A549 (cell line): ENCODE results near the gene SLCO2B1. TPM values are rescaled to one million over a fixed set of nuclear protein-coding genes. Genes with fewer than 3 reads are reported as not detected.

ENCODE experiments used
- ATAC-seq, 2 experiments: fragments of 200-7000 bp in 1 of 2; fragments of >200 bp in 1 of 2; cut with Nextera tagmentation in 1 of 2; cut with Tn5 transposase in 1 of 2; 3 replicates each; pipeline versions ENCODE4 v1.8.0 to v1.9.1; 2018 to 2020; ENCODE audit warnings: mild to moderate bottlenecking in 1 of 2, moderate library complexity in 1 of 2
- CTCF ChIA-PET: fragments of 300-600 bp; sonication (Branson Sonifier 250); formaldehyde crosslinking; extraction: SDS; loops from one replicate; lab custom pipeline; 2021; ENCODE audit warnings: antibody characterized with exemption, inconsistent platforms; lab: Yijun Ruan, JAX
- POLR2A ChIA-PET: fragments of 350-600 bp; formaldehyde crosslinking; extraction: SDS; loops from one replicate; lab custom pipeline; 2021; ENCODE audit warnings: antibody characterized with exemption, inconsistent platforms; lab: Yijun Ruan, JAX
- DNase-seq, 2 experiments: peaks; one replicate each; pipeline versions ENCODE4 v3.0.0 to v3.0.0-alpha.2; 2011 to 2016; ENCODE audit warnings: low read depth in 1 of 2, low spot score in 1 of 2
- FAIRE-seq: peaks from 2 replicates; lab custom pipeline; 2011; peaks lifted over from hg19 to GRCh38; lab: Jason Lieb, UNC
- H3K27ac ChIP-seq, 2 experiments: fragments of >200 bp; sonication (Bioruptor Twin); formaldehyde crosslinking; 3 replicates each; pipeline ENCODE4 v1.5.1; 2016 to 2017
- H3K4me1 ChIP-seq: fragments of >200 bp; sonication (Bioruptor Twin); formaldehyde crosslinking; 3 replicates; pipeline ENCODE4 v1.6.1; 2016
- H3K4me2 ChIP-seq: fragments of >200 bp; sonication (Bioruptor Twin); formaldehyde crosslinking; 3 replicates; pipeline ENCODE4 v1.6.1; 2016
- H3K4me3 ChIP-seq: fragments of >200 bp; sonication (Bioruptor Twin); formaldehyde crosslinking; 3 replicates; pipeline ENCODE4 v1.5.1; 2016
- H3K9me3 ChIP-seq: fragments of >200 bp; sonication (Bioruptor Twin); formaldehyde crosslinking; 3 replicates; pipeline ENCODE4 v1.6.1; 2016
- ATOH8 ChIP-seq: fragments of 250-450 bp; sonication (Bioruptor Pico); IDR thresholded peaks from 2 replicates; pipeline ENCODE4 v1.5.0; 2020; ENCODE audit warnings: low read depth, mild to moderate bottlenecking, moderate library complexity
- CBX2 ChIP-seq: fragments of 200-600 bp; sonication (generic); IDR thresholded peaks from 2 replicates; pipeline ENCODE4 v1.6.1; 2016; ENCODE audit warnings: low read depth, mild to moderate bottlenecking, borderline replicate concordance
- CTCF ChIP-seq: fragments of >200 bp; sonication (Bioruptor Twin); formaldehyde crosslinking; IDR thresholded peaks from 3 replicates; pipeline ENCODE4 v1.5.1; 2016
- FOSB ChIP-seq: fragments of 250-450 bp; sonication (Bioruptor Pico); IDR thresholded peaks from 2 replicates; pipeline ENCODE4 v1.5.0; 2020; ENCODE audit warnings: mild to moderate bottlenecking, moderate library complexity
- HOXA7 ChIP-seq: fragments of 250-450 bp; sonication (Bioruptor Pico); IDR thresholded peaks from 2 replicates; pipeline ENCODE4 v1.5.0; 2020; ENCODE audit warnings: mild to moderate bottlenecking, moderate library complexity
- HOXB13 ChIP-seq: fragments of 250-450 bp; sonication (Bioruptor Pico); IDR thresholded peaks from 2 replicates; pipeline ENCODE4 v1.5.0; 2020; ENCODE audit warnings: low read depth, mild to moderate bottlenecking, moderate library complexity
- JUN ChIP-seq, 2 experiments: fragments of >200 bp; sonication (Bioruptor Twin); formaldehyde crosslinking; IDR thresholded peaks; 2 replicates in 1 of 2; 3 replicates in 1 of 2; pipeline ENCODE4 v1.6.1; 2016 to 2017
- JUNB ChIP-seq: fragments of >200 bp; sonication (Bioruptor Twin); formaldehyde crosslinking; IDR thresholded peaks from 2 replicates; pipeline ENCODE4 v1.6.1; 2016
- KDM1A ChIP-seq: fragments of 200-600 bp; sonication (generic); IDR thresholded peaks from 2 replicates; pipeline ENCODE4 v1.6.1; 2016; ENCODE audit warnings: low read depth, mild to moderate bottlenecking
- MAFK ChIP-seq: fragments of 450-650 bp; IDR thresholded peaks from 2 replicates; pipeline ENCODE4 v1.6.1; 2014; ENCODE audit not compliant: partially characterized antibody
- MYC ChIP-seq: IDR thresholded peaks from 2 replicates; pipeline ENCODE4 v1.6.1; 2012; ENCODE audit warnings: mild to moderate bottlenecking, inconsistent platforms, low read length, improper control_type of control experiment, borderline replicate concordance
- NPAS2 ChIP-seq: fragments of 250-450 bp; sonication (Bioruptor Pico); IDR thresholded peaks from 2 replicates; pipeline ENCODE4 v1.8.0; 2022; ENCODE audit warnings: mild to moderate bottlenecking, moderate library complexity, borderline replicate concordance
- NR3C1 ChIP-seq: fragments of >200 bp; sonication (Bioruptor Twin); formaldehyde crosslinking; IDR thresholded peaks from 3 replicates; pipeline ENCODE4 v1.6.1; 2017
- PHF8 ChIP-seq: fragments of 200-600 bp; sonication (generic); IDR thresholded peaks from 2 replicates; pipeline ENCODE4 v1.6.1; 2016; ENCODE audit warnings: low read depth, mild to moderate bottlenecking, antibody characterized with exemption, moderate library complexity, borderline replicate concordance
- REST ChIP-seq: fragments of 200-600 bp; sonication (generic); IDR thresholded peaks from 2 replicates; pipeline ENCODE4 v1.6.1; 2016; ENCODE audit warnings: antibody characterized with exemption, mild to moderate bottlenecking, moderate library complexity
- RFX5 ChIP-seq: fragments of 450-650 bp; IDR thresholded peaks from 2 replicates; pipeline ENCODE4 v1.7.1; 2014; ENCODE audit warnings: antibody characterized with exemption, mild to moderate bottlenecking, moderate library complexity
- RNF2 ChIP-seq: fragments of 200-600 bp; sonication (generic); IDR thresholded peaks from 2 replicates; pipeline ENCODE4 v1.6.1; 2016; ENCODE audit warnings: low read depth, mild to moderate bottlenecking, antibody characterized with exemption, moderate library complexity, borderline replicate concordance
- SREBF2 ChIP-seq: fragments of 450-650 bp; IDR thresholded peaks from 2 replicates; pipeline ENCODE4 v1.6.1; 2014; ENCODE audit warnings: mild to moderate bottlenecking, moderate library complexity
- ZFP36 ChIP-seq: fragments of 450-650 bp; IDR thresholded peaks from 2 replicates; pipeline ENCODE4 v1.6.1; 2014; ENCODE audit warnings: borderline replicate concordance; ENCODE audit not compliant: partially characterized antibody
- WGBS: methylation state at CpG from one replicate; pipeline ENCODE4 v1.1.6; 2017; ENCODE audit errors: missing lambda C conversion rate; 5-methylcytosine and 5-hydroxymethylcytosine counted together
- polyA plus RNA-seq, 4 experiments: library from polyadenylated mRNA; depleted of rRNA in 3 of 4; stranded (reverse); fragments of >200 nt; fragmentation: RNase III in 1 of 4; extraction: RNeasy Plus Mini Kit Qiagen cat#74134 plus additional on column Dnase treatment in 1 of 4; gene quantifications; 2 replicates in 3 of 4; 3 replicates in 1 of 4; pipeline ENCODE4 v1.2.3, GENCODE V29; 2011 to 2017

Gene SLCO2B1
- polyA plus RNA-seq, 2 of the 4 experiments (the other 2 are of a cell fraction) = 4.9 to 5.2 TPM

GRCh38 chr11:75219869-75220268, 69.0 kb downstream of the SLCO2B1 start:
- 14% methylated on average over 2 of the region's 2 CpGs for WGBS
- ChIA-PET CTCF (interaction anchor here (0.7 to 12.3 kb wide), 5 partner anchors 12 to 79 kb away, joined by 3 to 123 read pairs (median 9); partner anchors contain the start of gene TPBGL), POLR2A (no interaction called here)

GRCh38 chr11:75223954-75224643, 73.2 kb downstream of the SLCO2B1 start:
- DNase-seq (peak; percentile 21 to 29), ATAC-seq (peak; percentile 92 to 95), FAIRE-seq (no peak)
- no peaks in the 10 kb centered on the region for H3K9me3 ChIP-seq
- H3K4me3 ChIP-seq = no peak overlapping the region
- ChIA-PET POLR2A (interaction anchor here (0.9 kb wide), 1 partner anchor 10 kb away, joined by 3 read pairs; no protein-coding TSS in a partner anchor), CTCF (interaction anchor here (1.0 to 12.3 kb wide), 6 partner anchors 15 to 294 kb away, joined by 4 to 123 read pairs (median 10); partner anchors contain the start of gene TPBGL)
- no peaks in the 10 kb centered on the region for H3K4me1 ChIP-seq
- H3K4me2 ChIP-seq = no peak overlapping the region
- no peak overlapping the region for H3K27ac ChIP-seq
- WGBS = 27% methylated on average over 3 of the region's 5 CpGs
- TF ChIP-seq RNF2 (no peak), MAFK (peak; percentile 78)

More at GRCh38 chr11:75219869-75220268, 69.0 kb downstream of the SLCO2B1 start:
- H3K4me3 ChIP-seq = no peak overlapping the region
- H3K4me1 ChIP-seq = no peaks in the 10 kb centered on the region
- FAIRE-seq (no peak), ATAC-seq (no peak), DNase-seq (no peak)
- H3K9me3 ChIP-seq = no peaks in the 10 kb centered on the region
- no peak overlapping the region for H3K27ac ChIP-seq
- TF ChIP-seq ZFP36 (no peak), HOXA7 (CRISPR knock-in tag) (no peak), CBX2 (no peak), JUNB (no peak), NR3C1 (no peak), REST (no peak), RNF2 (no peak), FOSB (CRISPR knock-in tag) (no peak), ATOH8 (no peak), CTCF (no peak), JUN (IDR thresholded peaks at IDR 0.05) (no peak), PHF8 (no peak), NPAS2 (CRISPR knock-in tag) (no peak), HOXB13 (CRISPR knock-in tag) (no peak), RFX5 (no peak), SREBF2 (no peak), KDM1A (no peak), MYC (no peak)
- H3K4me2 ChIP-seq = no peak overlapping the region
